Kidney glomerular epithelial cell (primary cell): ENCODE measurements around the gene AOC1.

Source experiments
- DNase-seq: peaks from one replicate; lab custom pipeline; 2025; lab: John Stamatoyannopoulos, UW

AOC1 gene

DNA sequence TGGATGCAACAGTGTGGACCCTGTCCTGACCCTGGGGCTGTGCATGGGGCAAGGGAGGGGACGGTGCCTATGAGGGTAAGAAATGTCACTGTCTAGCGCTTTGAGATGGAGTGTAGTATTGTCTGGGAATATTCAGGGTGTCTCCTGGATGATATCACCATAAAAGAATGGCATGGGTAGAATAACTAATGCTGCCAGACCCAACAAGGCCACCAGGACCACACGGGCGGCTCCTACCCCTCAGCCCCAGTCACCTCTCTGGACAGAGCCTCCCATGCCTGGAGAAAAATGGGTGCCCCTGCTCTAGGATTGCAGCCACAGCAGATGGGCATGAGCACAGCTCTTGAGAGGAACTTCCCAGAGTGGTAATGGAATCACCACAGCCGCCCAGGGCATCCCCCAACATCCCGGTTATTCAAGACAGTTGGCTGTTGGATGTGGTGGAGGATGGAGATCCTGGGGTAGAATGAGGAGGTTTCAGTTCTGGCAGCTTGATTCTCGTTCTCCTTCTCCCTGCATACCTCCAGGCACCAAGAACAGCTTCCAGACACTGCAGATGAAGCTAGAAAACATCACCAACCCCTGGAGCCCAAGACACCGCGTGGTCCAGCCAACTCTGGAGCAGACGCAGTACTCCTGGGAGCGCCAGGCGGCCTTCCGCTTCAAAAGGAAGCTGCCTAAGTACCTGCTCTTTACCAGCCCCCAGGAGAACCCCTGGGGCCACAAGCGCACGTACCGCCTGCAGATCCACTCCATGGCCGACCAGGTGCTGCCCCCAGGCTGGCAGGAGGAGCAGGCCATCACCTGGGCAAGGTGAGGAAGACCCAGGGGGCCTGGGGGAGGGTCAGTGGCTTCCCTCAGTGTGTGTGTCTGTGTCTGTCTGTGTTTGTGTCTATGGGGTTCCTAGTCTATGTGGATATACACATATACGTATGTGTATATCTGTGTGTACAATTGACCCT is 6.2 kb downstream of the AOC1 start:
- no peak for DNase-seq

- no peak for DNase-seq
These were observed 8.1 kb downstream of the AOC1 start for GRCh38 chr7:150860291-150860977.

DNA sequence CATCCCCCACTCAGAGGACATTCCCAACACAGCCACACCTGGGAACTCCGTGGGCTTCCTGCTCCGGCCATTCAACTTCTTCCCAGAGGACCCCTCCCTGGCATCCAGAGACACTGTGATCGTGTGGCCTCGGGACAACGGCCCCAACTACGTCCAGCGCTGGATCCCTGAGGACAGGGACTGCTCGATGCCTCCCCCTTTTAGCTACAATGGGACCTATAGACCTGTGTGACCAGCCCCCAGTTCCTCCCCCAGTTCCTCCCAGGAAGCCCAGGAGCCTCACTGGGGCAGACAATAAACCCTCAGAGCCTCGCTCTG is 8.6 kb downstream of the AOC1 start:
- no peak for DNase-seq

DNA sequence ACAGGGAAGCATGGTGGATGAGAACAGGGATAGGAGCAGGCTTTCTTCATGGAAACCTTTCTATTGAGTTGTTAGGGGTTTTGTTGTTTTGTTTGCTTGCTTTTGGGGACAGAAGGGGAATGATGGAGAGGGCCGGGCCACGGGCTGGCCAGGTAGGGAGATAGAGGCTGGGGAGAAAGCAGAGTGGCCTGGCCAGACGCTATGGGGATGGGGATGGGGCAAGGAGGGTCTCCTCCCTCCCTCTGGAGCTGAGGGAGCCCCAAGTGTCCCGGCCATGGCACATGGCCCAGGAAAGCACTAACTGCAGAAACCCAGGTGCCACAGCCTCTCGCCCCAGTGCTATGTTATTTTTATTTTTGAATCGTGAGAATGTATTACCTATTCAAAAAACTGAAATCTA is 10.0 kb downstream of the AOC1 start:
- DNase-seq: no peak

DNA sequence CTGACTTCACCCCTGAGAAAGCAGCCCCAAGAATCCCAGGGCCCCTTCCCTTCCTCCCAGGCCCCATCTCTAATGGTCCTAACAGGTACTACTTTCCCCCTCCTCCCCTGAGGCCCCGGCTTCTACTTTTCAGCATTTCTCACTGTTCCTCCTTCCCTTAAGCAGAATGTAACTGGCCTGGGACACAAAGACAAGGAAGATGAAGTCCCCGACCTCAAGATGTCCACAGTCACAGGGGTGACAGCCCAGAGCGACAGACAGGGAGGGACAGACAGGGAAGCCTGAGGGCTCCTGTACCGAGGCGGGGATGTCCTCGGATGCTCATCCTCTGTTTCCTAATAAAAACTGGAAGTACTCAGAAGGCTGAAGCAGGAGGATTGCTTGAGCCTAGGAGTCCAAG is 11.6 kb downstream of the AOC1 start:
- DNase-seq: no peak

- no peak for DNase-seq
These were observed 14.7 kb downstream of the AOC1 start for GRCh38 chr7:150866932-150867564.

- DNase-seq: no peak
These were observed 15.3 kb downstream of the AOC1 start for GRCh38 chr7:150867605-150868004.

DNA sequence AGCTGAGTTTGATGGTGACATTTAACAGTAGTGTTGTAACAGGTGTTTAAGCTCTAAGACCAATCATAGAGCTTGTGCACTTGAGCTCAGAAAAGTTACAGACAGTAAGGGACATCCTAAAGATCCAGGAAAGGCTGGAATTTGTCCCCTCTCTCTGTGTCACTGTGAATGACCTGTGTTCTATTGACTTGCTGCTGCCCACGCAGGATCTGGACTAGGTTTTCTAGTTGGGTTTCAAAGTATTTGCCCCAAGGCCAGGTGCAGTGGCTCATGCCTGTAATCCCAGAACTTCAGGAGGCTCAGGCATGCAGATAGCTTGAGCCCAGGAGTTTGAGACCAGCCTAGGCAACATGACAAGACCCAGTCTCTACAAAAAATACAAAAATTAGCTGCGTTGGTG is 17.1 kb downstream of the AOC1 start:
- no peak for DNase-seq

DNA sequence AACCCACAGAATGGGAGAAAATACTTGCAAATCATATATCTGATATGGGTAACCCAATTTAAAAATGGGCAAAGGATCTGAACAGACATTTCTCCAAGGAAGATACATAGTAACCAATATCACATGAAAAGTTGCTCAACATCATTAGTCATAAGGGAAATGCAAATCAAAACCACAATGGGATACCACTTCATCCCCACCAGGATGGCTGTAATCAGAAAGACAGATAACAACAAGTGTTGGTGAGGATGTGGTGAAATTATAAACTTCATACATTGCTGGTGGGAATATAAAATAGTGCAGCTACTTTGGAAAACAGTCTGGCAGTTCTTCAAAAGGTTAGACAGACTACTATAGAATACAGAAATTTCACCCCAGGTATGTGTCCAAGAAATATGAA is 19.3 kb downstream of the AOC1 start:
- DNase-seq: no peak

GRCh38 chr7:150874401-150875198 is 22.3 kb downstream of the AOC1 start:
- no peak for DNase-seq

DNA sequence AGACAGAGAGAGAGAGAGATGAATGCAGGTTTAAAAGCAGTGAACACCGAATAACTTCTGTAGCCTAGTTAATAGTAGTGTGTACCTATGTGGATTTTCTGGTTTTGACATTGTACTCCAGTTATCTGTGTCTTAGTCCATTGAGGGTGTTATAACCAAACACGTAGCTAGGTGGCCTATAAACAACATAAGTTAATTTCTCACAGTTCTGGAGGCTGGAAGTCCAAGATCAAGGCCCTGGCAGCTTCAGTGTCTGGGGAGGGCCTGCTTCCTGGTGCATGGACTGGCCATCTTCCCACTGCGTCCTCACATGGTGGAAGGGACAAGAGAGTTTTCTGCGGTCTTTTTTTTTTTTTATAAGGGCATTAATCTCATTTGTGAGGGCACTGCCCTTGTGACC is 23.5 kb downstream of the AOC1 start:
- DNase-seq: no peak

DNA sequence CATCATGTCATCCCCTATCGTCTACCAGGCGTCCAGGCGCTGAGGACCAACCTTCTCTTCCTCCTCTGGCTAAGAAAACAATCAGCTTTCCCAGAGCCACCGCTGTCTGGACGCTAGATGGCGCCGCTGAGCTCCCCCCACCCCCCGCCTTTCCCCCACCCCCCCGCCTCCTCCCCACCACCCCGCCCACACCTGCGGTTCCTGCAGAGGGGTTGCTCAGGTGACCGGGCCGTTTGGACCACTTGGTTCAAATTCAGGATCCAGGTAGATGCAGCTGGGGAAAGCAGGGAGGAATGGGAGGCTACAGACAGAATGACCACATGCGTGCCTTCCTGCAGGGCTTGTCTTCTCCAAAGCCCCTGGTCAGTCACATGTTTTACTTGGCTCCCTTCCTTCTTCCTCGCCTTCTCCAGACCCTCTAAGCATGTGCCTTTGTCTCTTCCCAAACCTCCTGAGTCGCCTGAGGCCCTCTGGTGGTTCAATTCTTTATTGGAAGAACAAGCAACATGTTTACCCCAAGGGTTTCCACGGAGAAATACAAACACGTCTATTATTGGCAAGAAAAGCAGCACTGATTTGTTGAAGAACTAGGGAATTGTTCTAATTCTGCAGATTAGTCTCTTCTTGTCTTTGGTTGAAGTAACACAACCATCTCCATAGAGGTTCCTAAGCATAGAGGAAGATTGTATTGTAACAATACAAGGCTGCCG is 24.7 kb downstream of the AOC1 start:
- peak; percentile 43 for DNase-seq

- DNase-seq: no peak
These were observed 25.2 kb downstream of the AOC1 start for GRCh38 chr7:150877536-150877935.

DNA sequence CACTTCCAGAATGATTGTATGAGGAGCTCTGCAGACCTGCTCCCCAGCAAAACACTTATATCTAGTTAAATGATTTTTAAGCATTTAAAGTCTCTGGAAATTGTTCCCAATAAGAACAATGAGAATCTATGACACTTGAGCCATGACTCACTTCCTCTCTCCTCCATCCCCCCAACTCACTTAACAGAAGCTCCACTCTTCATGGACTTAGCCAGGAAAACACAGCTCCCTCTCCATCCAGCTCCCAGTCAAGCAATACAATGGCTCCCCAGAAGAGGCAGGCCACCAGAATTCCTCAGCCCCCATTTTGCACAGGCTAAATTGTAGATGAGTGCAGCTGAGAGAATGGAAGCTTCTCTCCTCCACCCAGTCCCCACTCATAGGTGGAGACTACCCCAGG is 27.0 kb downstream of the AOC1 start:
- DNase-seq: no peak

GRCh38 chr7:150881189-150881588 is 28.9 kb downstream of the AOC1 start:
- no peak for DNase-seq

- no peak for DNase-seq
These were observed 38.7 kb downstream of the AOC1 start for GRCh38 chr7:150890853-150891584.

GRCh38 chr7:150891740-150892139 is 39.4 kb downstream of the AOC1 start:
- no peak for DNase-seq

DNA sequence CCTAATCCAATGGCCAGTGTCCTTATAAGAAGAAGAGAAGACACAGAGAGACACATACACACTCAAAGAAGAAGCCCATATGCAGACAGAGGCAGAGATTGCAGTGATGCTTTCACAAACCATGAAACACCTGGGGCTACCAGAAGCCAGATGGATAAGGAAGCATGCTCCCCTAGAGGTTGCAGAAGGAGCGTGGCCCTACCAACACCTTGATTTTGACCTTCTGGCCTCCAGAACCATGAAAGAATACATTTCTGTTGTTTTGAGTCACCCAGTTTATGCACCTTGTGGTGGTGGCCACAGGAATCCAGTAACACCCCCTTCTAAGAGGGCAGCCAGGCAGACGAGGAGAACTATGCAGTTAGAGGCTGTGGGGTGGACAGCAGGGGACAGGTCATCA is 43.5 kb downstream of the AOC1 start:
- no peak for DNase-seq

DNA sequence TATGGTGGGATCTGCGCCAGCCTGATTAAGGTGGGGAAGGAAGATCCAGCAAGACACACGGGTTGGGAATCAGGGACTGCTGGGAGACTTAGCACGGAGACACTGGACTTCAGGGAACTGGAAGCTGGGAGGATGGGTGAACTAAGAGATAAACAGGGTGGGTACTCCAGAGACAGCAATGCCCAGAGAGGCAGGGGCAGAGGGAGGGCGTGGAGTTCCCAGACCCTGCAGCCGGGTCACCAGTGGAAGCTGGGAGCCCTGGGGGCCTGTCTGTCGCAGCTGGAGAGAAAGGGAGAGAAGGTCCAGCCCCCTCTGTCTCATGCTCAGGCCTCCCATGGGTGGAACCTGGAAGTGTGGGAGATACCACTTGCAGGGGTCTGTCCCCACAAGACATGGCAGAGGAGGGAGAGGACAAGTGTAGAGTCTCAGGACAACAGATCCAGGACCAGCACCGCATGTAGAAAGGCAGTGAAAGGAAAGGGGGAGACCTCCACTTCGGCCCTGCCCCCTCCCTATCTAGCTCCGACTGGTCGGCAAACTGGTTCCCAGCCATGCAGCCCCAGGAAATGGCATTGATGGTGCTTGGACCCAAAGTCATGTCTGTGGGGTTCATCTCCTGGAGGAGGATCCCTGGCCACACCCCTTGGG is 44.4 kb downstream of the AOC1 start:
- DNase-seq: no peak
